Measurements from ENCODE around the gene CD4.

GRCh38 chr12:6863586-6864321 lies 74.4 kb downstream of the CD4 start:
- no peak for TF ChIP-seq CTCF (IDR thresholded peaks at IDR 0.05)
- TF ChIP-seq EP300 (IDR thresholded peaks at IDR 0.05) = no peak
- no peak for TF ChIP-seq POLR2A (IDR thresholded peaks at IDR 0.05; ENCODE audit: low read depth)
- TF ChIP-seq POLR2AphosphoS5 (IDR thresholded peaks at IDR 0.05) = no peak

All from esophagus muscularis mucosa (tissue), 4 donors.